ENCODE data around the gene PBXIP1. TPM values are rescaled to one million over a fixed set of nuclear protein-coding genes. Genes with fewer than 3 reads are reported as not detected.

Gene PBXIP1
- total RNA-seq, 1 donor from 2014 or later: 23.7 TPM

- no peak for TF ChIP-seq CTCF (IDR thresholded peaks at IDR 0.05; ENCODE audit: insufficient read depth, low read length, severe bottlenecking)
- Histone ChIP-seq H3K4me3 (ENCODE audit: low read depth, low read length) (no peak overlapping the region), H3K27me3 (ENCODE audit: control insufficient read depth, insufficient read depth, low read length) (no peaks in the 10 kb centered on the region), H3K36me3 (ENCODE audit: control insufficient read depth, insufficient read depth, low read length) (no peaks in the 10 kb centered on the region)
- no peak for FAIRE-seq
- no peak for DNase-seq (ENCODE audit: low read depth)
Measured at GRCh38 chr1:154944401-154945159, 11.3 kb downstream of the PBXIP1 start.

DNA sequence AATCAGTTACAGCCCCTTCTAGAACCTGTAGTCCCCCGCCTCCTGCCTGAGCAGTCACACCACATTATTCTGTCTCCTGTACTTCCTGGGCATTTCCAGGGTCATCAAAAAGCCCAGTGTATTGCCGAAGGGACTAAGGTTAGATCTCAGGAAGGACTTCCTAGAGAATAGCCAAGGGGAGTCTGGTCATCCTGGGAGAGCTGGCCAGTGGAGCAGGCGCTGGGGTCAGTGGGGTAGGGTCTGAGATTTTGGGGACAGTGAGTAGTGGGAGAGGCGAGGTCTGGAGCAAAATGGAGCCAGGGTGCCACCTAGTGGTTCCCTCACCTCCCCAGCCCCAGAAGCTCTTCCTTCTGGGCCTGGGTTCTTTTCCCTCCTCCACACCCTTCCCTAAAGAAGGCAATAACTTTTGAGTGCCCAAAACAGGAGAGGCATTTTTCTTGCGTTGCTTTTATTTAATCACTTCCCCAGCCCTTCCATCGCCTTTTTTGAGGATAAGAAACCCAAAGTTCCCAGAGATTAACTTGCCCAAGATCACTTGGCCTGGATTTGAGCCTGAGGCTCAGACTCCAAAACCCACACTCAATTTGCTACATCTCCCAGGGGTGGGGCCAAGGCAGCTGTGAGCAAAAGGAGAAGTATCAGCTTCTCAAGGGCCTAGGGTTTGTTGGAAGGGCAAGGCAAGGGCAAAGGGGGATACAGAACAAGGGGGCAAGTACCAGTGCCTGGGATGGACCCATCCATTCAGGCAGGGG is 12.1 kb downstream of the PBXIP1 start:
- no peak overlapping the region for H3K4me3 ChIP-seq (ENCODE audit: low read depth, low read length)
- no peak for FAIRE-seq

GRCh38 chr1:154941333-154942013 is 14.4 kb downstream of the PBXIP1 start:
- TF ChIP-seq CTCF (IDR thresholded peaks at IDR 0.05; ENCODE audit: insufficient read depth, low read length, severe bottlenecking): no peak
- Histone ChIP-seq H3K4me3 (ENCODE audit: low read depth, low read length) (no peak overlapping the region), H3K27me3 (ENCODE audit: control insufficient read depth, insufficient read depth, low read length) (no peaks in the 10 kb centered on the region), H3K36me3 (ENCODE audit: control insufficient read depth, insufficient read depth, low read length) (no peaks in the 10 kb centered on the region)
- DNase-seq (ENCODE audit: low read depth) (no peak), FAIRE-seq (no peak)

More for the DNA sequence above, 12.1 kb downstream of the PBXIP1 start:
- DNase-seq (ENCODE audit: low read depth): peak; percentile 22
- H3K36me3 ChIP-seq (ENCODE audit: control insufficient read depth, insufficient read depth, low read length): no peaks in the 10 kb centered on the region
- H3K27me3 ChIP-seq (ENCODE audit: control insufficient read depth, insufficient read depth, low read length): no peaks in the 10 kb centered on the region
- TF ChIP-seq CTCF (IDR thresholded peaks at IDR 0.05; ENCODE audit: insufficient read depth, low read length, severe bottlenecking): peak; percentile 96

- no peak for TF ChIP-seq CTCF (IDR thresholded peaks at IDR 0.05; ENCODE audit: insufficient read depth, low read length, severe bottlenecking)
Measured at GRCh38 chr1:154940651-154941194, 15.2 kb downstream of the PBXIP1 start.

GRCh38 chr1:154940213-154940560 is 15.7 kb downstream of the PBXIP1 start:
- no peak for TF ChIP-seq CTCF (IDR thresholded peaks at IDR 0.05; ENCODE audit: insufficient read depth, low read length, severe bottlenecking)
- FAIRE-seq (no peak), DNase-seq (ENCODE audit: low read depth) (no peak)
- Histone ChIP-seq H3K36me3 (ENCODE audit: control insufficient read depth, insufficient read depth, low read length) (no peaks in the 10 kb centered on the region), H3K27me3 (ENCODE audit: control insufficient read depth, insufficient read depth, low read length) (no peaks in the 10 kb centered on the region), H3K4me3 (ENCODE audit: low read depth, low read length) (no peak overlapping the region)

More at GRCh38 chr1:154940651-154941194, 15.2 kb downstream of the PBXIP1 start:
- FAIRE-seq: no peak
- no peaks in the 10 kb centered on the region for H3K36me3 ChIP-seq (ENCODE audit: control insufficient read depth, insufficient read depth, low read length)
- no peaks in the 10 kb centered on the region for H3K27me3 ChIP-seq (ENCODE audit: control insufficient read depth, insufficient read depth, low read length)
- no peak for DNase-seq (ENCODE audit: low read depth)
- H3K4me3 ChIP-seq (ENCODE audit: low read depth, low read length): no peak overlapping the region
